HK-2 (cell line): ENCODE data around the gene NQO2.
"Not testable (repeated sequence)": the region's sequence is repeated elsewhere in the genome, so short reads cannot be mapped to it uniquely, and the experiment has no call there.

Source experiments
- DNase-seq: peaks from one replicate; pipeline ENCODE4 v3.0.0-alpha.2; 2018; ENCODE audit not compliant: unreplicated experiment

Gene NQO2

GRCh38 chr6:2989332-2990247 is 10.1 kb upstream of the NQO2 start:
- peak; percentile 76 for DNase-seq

DNA sequence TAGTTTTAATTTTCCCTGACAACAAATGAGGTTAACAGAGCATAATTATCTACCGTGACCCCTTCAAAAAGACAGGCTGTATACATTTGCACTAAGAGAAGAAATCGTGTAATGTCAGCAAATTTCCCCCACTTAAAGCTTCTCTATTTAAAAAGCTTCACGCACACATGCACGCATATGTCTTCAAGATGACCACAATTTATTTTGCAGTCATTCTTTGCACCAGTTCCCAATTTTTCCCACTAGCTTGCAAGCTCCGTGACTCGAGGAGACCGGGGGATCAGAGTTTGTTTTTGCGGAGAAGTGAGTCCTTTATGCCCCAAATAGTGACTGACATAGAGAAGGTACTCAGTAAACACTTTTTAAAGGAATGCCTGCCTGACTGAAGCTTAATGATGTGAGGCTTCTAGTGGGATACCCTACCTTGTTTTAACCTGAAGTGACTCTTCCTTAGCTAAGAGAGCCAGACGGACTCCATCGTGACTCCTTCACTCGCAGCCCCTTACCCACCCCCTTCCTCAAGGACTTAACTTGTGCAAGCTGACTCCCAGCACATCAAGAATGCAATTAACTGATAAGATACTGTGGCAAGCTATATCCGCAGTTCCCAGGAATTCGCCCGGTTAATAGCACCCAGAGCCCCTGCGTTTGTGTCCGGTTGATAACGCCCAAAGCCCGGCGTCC is 9.3 kb upstream of the NQO2 start:
- DNase-seq: no peak

- no peak for DNase-seq
Measured at GRCh38 chr6:2990932-2991506, 8.7 kb upstream of the NQO2 start.

DNA sequence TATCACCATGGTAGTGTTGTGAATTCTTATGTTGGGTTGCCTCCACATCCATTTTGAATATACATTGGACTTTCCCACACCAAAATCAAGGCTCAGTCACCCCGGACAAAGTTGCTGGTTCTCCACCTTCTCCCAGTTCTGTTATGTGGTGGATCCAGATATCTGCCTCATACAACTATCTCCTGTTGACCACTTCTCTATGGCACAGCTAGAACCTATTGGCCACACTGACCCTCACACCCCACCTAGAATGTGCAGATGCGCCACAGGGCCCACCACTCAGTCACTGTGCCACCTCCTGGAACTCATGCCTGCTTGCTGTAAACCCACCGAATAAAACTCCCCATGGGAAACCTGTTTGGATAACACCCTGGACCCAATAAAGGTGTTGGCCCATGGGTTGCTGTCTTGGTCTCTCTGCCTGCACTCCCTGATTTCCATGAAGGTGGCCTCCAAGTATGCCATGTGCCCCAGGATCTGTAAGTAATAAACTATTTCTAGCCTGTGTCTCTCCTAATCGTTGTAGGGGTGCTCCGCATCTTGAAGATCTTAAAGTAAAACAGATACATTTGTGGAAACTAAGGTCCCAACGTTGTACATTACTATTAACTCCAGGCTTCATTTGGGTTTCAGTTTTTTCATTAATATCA is 7.2 kb upstream of the NQO2 start:
- DNase-seq: no peak

- DNase-seq: no peak
Measured at GRCh38 chr6:2993755-2994317, 5.9 kb upstream of the NQO2 start.

GRCh38 chr6:2998249-2998997 is 1.3 kb upstream of the NQO2 start:
- DNase-seq: not testable (repeated sequence)

DNA sequence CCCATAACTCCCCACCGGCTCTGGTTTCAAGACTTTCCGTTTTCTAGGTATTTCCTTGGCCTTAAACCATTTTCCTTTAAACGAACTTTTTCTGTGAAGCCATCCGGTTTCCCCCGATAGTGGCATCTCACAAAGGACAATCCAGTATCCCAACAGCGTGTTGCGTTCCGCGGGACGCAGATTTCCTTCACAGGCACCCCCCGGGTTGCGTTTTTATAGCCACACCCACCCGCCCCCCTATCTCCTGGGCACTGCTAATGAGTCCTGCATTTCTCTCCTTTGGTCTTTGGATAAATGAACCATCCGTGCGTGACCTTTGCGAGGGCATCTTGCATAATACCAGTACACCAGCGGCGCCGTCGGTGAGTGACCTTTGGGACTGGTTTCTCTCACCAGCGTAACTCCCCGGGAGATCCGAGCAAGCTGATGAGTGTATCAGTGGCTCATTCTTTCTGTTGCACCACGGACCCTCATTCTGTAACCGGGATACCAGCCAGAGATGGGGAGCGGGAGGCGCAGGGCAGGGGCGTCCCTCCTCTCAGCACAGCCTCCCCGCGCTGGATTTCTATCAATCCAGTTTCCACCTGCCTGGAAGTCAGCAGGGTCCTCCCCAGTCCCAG is 586 bp upstream of the NQO2 start:
- no peak for DNase-seq

DNA sequence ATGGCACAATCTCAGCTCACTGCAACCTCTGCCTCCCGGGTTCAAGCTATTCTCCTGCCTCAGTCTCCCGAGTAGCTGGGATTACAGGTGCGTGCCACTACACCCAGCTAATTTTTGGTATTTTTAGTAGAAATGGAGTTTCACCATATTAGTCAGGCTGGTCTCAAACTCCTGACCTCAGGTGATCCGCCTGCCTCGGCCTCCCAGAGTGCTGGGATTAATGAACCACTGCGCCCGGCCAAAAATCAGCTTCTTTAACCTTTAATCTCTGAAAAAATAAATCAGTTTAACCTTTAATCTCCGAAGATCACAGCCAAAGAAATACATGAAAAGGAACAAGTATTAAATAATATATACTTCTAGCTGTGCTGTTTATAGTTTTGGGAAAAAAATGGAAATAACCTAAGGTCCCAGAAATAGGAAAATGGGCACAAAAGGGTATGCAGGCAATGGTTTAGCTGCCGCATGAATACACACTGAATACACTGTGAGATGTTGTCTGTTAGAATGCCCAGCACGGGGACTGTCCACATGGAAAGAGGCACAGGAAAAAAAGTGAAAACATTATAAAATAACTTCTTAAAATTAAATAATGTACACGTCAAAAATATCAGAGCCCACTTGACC is 1.6 kb downstream of the NQO2 start:
- DNase-seq: no peak

DNA sequence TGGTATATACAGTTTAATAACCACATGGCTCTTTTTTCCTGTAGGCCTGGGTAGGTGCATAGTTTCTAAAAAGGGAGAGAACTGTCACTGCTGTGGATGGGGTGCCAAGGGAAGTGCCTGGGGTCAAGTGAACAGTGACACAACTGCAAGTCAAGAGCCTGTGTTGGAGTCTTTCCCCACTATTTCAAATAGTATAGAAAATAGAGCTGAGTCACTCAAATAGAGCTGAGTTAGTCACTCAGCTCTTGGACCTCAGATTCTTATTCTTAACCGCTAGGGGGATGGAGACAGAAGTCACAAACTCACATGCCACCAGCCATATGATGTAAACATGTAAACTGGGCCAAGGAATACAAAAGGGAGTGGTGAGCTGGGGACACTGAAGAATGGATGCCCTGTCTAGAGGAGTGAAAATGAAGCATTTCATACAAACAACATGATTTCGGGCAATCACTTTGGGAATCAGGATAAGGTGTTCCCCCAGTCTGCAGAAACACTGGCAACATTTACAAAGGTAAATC is 2.1 kb downstream of the NQO2 start:
- DNase-seq: no peak

DNA sequence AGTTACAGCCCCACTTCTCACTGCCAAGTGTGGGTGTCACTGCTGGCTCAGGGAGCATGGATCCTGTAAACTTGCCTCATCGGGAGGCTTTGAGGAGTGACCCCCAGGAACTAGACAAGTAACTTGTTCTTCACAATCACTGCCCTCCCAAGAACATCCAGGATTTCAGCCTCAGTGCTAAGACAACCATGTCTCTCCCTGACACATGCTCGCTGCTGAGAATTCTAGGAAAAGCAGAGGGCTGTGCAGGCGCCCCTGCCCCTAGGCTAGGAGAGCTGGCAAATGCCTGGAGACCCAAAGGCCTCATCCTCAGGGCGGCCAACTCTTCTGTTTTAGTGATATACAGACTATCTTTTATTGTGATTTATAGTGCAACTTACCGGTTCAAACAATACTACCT is 3.5 kb downstream of the NQO2 start:
- DNase-seq: not testable (repeated sequence)

- no peak for DNase-seq
Measured at GRCh38 chr6:3005077-3005476, 5.4 kb downstream of the NQO2 start.

DNA sequence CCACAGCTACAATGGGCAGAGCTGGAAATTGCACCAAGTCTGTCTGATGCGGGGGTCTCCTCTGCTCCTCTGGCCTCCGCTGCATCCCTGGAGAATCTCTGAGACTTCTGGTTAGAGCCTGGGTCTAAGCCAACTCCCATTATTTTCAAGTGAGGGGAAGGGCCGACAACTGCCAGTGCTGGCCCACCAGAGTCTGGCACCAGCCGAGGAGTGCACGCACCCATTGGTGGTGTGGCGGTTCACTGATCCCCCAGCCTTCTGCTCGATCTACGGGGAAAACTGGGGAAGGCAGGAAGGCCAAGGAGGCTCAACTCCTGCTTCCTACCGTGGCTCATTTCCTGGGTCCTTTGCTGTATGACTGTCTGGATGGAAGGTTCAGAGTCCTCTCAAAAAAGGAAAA is 6.2 kb downstream of the NQO2 start:
- DNase-seq: no peak

- DNase-seq: no peak
Measured at GRCh38 chr6:3006476-3006875, 6.8 kb downstream of the NQO2 start.

GRCh38 chr6:3007571-3007970 is 7.9 kb downstream of the NQO2 start:
- DNase-seq: no peak

- DNase-seq: not testable (repeated sequence)
Measured at GRCh38 chr6:3008712-3009265, 9.1 kb downstream of the NQO2 start.

DNA sequence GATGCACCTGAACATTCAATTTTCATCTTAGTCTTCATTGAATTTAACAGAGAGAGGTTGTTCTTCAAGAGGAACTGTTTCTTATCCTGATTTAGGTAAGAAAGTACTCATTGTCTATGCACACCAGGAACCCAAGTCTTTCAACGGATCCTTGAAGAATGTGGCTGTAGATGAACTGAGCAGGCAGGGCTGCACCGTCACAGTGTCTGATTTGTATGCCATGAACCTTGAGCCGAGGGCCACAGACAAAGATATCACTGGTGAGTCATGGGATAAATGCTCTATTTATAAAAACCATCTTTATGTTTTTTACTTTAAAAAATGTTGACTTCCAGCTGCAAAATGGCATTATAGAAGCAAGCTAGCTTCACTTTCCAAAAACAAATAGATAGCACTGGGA is 10.2 kb downstream of the NQO2 start:
- DNase-seq: no peak

- no peak for DNase-seq
Measured at GRCh38 chr6:3011158-3011557, 11.5 kb downstream of the NQO2 start.

- no peak for DNase-seq
Measured at GRCh38 chr6:3011592-3011991, 11.9 kb downstream of the NQO2 start.

DNA sequence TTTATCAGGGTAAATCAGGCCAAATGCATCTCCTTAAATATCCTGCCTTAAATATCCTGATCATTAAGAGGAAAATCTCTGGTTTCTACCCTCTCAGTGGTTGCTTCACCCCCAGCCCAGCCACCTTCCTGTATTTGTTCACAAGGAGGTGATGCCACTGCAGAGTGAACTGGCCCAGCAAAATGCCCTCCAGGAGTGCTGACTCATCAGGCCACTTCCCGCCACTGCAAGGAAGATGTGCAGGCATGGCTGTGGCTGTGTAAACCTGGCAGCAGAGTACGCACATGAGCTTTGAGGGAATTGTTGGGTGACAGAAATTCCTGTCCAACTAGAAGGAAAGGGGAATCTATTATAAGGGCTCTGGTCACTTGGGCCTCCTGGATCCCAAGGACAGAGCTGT is 13.8 kb downstream of the NQO2 start:
- peak; percentile 74 for DNase-seq
